Activated T-cell treated with anti-CD3 and anti-CD28 coated beads for 4 hours (primary cell): Measurements from ENCODE around the gene PGGHG.
"Not testable (repeated sequence)": the region's sequence is repeated elsewhere in the genome, so short reads cannot be mapped to it uniquely, and the experiment has no call there.

ENCODE experiments used
- DNase-seq: peaks from one replicate; pipeline ENCODE4 v3.0.0-alpha.2; 2020

PGGHG gene

DNA sequence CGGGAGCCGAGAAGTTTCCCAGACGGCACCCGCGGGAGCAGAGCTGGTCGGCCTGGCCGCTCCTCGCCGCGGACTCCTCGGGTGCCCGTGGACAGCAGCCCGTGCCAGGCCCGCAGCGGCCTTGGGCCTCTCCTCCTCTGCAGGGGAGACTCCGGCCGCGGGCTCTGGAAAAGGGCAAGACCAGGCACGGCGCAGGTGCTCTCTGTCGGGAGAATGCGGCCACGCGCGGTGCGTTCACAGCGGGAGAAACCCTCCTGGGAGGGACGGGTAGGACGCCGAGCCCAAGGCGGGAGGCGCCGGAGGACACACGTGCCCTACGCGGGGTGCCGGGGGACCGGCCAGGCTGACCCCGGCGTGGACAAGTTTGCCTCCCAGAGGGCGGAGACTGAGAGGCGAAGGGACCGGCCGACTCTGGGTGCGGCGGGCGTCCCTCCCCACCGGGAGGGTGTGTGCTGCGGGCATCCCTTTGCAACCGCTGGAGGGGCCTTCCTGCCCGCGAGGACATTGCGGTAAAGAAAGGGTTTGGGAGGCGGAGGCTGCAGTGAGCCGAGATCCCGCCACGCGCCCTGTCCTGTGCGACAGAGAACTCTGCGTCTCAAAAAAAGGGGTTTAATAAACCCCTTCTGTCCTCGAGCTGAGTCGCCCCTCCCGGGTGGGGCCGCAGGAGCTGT, 27.2 kb downstream of the PGGHG start:
- no peak for DNase-seq

DNA sequence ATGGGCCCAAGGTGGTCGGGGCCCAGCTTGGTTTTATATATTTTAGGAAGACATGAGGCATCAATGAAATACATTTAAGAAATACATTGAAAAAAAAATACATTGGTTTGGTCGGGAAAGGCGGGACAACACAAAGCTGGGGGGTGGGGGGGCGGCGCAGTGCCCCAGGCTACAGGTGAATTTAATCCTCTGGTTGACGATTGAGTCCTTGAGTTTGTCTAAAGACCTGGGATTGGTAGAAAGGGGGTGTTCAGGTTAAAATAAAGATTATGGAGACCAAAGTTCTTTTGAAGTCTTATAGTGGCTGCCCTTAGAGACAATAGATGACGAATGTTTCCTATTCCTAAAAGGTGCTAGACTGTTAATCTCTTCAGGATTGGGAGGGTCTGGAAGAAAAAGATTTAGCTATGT, 28.0 kb downstream of the PGGHG start:
- no peak for DNase-seq

DNA sequence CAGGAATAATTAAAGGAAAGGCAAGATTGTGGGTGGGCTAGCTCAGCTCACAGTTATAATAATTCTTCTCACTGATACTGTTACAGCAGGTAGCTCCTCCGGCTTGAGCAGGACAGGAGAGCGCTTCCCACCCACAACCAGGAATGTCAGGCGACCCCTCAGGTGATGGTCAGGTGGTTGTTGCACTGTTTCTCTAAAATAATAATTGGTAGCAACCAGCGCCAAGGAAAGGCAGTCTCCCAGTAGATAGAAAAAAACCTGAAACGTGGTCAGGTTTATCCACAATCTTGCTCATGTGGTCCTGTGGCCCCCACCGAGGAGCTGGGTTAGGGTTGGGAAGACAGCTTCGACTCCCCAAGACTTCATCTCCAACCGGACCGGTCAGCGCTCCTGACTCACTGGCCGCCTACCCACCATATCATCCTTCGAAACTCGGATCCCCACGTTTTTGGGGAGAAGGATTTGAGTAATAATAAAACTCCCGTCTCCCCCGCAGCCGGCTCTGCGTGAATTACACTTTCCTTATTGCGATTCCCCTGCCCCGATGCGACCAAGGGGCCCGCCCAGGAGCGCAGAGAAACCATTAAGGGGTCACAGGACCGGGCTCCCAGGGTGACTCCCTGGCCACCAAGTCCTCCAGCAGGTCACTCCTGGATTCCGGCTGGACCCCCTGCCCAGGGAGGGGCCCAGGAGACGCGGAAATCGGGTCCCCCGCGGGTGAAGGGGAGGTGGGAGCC, 28.9 kb downstream of the PGGHG start:
- not testable (repeated sequence) for DNase-seq

DNA sequence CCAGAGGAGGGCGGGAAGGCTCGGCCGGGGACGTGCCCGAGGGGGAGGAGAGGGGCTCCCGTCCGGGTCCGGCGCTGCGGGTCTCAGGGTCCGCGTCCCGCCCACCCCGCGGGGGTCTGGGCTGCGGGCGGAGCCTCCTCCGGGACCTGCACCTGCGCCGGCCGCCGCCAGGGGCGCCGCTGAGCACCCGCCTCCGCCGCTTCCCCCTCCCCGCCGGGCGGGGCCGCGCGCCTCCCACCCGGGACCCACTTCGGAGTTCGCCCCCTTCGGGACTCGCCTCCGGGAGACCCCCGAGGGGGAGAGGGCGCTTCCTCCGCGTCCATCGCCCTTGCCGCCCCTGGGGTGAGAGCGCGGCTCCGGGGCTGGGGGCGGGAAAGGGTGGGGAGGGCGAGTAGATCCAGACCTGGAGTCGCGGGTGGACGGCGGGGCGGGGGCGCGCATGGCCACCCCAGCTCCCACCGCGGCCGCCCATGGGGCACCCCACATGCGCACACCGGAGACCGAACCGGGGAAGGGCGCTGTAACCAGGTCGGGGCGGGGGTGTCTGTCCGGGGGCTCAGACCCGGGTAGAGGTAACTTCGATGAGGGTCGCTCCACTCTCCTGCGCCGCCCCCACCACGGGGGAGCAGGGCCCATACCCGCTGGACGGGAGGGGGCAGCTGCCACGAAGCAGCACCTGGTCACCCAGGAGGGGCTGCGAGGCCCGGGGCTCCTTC, 29.6 kb downstream of the PGGHG start:
- DNase-seq = not testable (repeated sequence)

DNA sequence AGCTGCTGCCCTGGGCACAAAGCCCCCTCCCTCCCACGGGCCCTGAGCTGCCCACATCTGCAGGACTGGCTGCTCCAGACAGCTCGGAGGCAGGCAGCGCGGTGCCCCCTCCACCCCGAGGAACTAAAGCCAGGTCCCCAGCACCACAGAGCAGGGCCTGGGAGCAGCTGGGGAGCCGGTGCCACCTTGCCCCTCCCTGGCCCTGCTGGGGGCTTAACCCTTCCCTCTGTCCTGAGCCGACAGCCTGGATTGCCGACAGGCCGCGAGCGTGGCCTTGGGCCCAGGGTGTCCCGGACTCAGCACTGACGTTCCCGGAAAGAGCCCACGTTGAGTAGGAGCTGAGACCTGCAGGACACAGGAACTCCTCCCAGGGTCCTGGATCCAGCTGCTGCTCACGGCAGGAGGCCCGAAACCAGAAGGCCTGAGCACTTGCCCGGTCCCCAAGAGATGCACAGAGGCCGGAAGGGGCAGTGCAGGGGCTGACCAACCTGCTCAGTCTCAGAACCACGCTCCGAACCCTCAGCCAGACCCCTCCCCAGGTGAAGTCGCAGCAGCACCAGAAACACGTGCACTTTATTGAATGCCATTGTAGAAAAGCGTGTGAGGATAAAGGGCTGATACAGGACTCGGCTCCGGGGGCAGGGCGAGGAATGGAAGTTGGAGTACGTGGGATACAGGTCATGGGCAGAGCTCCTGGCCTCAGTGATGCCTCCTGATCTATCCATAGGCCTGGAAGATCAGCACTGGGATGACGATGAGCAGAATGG, 30.4 kb downstream of the PGGHG start:
- DNase-seq = not testable (repeated sequence)

DNA sequence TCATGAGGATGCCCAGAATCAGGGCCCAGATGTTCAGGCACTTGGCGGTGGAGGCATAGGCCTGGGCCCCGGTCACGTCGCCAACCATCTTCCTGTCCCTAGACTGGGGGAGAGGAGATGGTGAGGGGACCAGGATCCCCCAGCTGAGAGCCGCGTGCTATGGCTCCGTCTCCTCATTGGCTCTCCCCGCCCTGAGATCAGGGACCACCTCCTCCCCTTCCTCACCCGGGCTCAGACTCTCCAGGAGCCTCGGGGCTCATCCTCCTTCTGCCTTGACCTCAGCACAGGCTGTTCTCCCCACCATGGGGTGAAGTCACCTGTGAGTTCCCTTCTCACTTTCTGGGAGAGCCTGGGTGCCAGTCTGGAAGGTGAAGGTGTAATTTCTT, 31.0 kb downstream of the PGGHG start:
- DNase-seq = not testable (repeated sequence)

DNA sequence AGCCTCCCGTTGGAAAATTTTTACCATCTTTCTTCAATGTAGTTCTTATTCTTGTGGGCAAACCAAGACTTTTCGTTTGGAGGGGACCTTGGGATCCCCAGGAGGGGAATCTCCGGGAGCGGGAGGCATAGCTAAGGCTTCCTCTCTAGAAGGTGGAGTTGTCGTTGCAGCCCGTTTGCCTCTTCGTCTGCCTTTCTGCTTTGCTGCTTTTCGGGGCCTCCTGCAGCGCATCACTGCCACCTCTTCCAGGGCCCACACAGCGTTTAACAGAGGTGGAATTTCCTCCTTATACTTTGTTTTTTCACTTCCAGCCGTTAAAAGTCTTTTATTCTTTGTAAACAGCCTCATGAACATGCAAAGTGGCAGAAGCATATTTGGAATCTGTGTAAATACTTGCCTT, 35.2 kb downstream of the PGGHG start:
- DNase-seq = no peak

DNA sequence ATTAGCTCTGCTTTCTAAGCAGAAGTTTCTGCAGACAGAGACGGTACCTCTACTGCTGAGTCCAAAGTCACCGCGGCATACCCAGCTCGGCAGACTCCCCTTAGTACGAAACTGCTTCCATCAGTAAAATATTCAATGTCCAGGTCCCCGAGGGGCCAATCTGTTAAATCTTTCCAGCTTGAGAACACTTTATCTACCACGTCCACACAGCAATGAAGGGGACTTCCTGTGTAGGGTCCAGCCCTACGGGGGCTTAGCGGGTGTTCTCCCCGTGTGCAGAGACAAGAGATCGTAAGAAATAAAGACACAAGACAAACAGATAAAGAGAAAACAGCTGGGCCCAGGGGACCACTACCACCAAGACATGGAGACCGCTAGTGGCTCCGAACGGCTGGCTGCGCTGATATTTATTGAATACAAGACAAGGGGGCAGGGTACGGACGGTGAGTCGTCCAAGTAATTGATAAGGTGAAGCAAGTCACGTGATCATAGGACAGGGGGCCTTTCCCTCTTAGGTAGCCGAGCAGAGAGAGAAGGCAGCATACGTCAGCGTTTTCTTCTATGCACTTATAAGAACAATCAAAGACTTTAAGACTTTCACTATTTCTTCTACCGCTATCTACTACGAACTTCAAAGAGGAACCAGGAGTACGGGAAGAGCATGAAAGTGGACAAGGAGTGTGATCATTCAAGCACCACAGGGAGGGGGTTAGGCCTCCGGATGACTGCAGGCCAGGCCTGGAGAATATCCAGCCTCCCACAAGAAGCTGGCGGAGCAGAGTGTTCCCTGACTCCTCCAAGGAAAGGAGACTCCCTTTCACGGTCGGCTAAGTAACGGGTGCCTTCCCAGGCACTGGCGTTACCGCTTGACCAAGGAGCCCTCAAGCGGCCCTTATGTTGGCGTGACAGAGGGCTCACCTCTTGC, 35.9 kb downstream of the PGGHG start:
- DNase-seq = not testable (repeated sequence)

DNA sequence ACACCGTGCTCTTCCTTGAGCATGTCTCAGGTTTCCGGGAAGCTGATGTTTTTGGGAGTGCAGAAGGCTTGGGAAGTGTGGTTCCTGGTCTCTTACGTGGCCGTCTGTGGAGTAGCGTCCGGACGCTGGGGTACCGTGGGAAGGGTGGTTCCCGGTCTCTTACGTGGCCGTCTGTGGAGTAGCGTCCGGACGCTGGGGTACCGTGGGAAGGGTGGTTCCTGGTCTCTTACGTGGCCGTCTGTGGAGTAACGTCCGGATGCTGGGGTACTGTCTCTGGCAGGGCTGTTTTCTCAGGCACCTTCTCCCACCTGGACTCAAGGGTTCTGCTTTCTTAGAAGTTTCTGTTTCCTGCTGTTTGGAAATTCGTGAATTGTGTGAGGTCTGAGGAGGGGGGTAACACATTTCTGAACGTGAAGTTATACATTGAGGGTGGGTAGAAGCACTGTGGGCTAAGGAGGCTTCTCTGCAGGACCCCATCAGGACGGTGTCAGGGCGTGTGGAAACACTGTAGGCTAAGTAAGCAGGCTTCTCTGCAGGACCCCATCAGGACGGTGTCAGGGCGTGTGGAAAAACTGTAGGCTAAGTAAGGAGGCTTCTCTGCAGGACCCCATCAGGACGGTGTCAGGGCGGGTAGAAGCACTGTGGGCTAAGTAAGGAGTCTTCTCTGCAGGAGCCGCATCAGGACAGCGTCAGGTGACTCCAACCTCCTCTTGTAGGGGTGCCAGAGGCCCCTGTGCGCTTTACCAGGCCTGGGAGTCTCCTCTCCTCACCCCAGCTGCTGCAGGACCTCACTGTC, 37.1 kb downstream of the PGGHG start:
- no peak for DNase-seq

DNA sequence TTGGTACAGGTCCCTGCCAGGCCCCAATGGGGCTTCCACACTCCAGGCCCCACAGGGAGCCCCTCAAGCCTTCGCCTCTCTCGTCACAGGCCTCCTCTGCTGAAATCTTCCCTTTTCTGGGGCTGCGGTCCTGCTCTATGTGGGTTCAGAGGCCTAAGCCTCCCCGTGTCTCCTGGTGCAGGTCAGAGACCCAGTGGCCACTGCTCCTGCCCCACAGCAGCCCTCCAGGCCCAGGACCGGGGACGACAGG, 37.6 kb downstream of the PGGHG start:
- no peak for DNase-seq

DNA sequence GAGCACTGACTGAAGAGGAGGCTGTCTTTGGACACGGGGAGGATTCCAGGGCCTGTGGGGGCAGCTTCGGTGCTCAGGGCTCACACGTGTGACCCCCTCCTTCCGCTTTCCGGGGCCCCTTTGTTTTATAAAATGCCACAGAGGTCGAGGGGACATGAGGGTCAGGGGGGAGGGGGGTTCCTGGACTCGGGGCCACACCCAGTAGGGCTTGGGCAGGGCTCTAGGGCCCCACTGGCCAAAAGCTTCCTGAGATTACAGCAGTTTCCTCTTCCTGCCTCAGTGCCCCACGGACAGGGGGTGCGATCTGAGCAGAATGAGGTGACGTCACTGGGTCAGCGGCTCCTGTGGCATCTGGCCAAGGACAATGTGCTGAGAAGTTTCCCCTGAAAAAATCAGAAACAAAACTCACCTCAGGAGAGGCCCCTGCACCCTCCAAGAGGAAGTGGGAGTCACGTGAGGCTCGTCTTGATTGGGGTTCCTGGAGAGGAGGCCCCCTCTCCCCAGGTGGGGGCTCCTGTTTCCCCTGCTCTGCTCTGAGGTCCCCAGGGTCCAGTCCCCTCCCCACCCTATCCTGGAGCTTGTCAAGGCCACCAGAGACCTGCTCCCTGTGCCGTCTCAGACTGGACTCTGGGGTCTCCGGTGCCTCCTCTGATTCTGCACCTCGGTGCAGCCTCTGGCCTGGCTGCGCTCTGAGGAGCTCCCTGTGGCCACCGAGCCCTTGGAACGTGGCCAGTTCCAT, 38.1 kb downstream of the PGGHG start:
- DNase-seq = no peak

DNA sequence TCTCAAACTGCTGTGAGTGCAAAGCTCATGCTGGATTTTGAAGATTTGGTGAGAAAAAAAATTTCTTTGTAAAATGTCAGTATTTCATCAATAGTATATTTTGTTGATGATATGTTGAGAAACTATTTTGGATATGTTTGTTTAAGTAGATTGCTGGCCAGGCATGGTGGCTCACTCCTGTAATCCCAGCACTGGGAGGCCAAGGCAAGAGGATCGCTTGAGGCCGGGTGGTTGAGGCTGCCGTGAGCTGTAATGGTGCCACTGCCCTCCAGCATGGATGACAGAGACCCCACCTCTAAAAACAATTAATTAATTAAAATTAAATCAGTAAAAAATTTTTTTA, 38.6 kb downstream of the PGGHG start:
- DNase-seq = no peak

DNA sequence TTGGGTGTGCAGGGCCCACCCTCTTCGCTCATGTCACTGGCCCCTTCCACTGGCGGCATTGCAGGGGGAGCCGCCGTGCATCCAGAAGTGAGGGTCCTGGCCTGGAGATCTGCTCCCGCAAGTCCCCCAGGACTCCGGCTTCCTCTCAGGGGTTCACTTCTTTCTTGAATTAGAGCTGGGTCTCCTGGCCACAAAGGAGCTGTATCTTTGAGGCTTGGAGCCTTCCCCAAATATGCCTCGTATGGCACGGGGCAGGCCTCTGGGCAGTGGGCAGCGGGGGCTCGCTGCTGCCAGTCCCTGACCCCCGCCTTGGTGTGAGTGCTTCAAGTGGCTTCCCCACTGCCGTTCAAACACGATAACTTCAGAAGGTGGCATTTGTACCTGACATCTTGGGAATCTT, 39.1 kb downstream of the PGGHG start:
- no peak for DNase-seq

DNA sequence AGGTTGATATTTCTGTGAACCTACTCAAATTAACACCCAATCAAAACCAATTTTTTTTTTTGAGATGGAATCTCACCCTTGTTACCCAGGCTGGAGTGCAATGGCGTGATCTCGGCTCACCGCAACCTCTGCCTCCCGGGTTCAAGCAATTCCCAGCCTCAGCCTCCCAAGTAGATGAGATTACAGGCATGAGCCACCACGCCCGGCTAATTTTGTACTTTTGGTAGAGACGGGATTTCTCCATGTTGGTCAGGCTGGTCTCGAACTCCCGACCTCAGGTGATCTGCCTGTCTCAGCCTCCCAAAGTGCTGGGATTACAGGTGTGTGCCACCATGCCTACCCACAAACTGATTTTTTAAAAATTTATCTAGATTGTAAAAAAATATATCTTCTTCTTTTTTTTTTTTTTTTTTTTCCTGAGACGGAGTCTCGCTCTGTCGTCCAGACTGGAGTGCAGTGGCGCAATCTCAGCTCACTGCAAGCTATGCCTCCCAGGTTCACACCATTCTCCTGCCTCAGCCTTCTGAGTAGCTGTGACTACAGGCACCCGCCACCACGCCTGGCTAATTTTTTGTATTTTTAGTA, 39.7 kb downstream of the PGGHG start:
- not testable (repeated sequence) for DNase-seq

DNA sequence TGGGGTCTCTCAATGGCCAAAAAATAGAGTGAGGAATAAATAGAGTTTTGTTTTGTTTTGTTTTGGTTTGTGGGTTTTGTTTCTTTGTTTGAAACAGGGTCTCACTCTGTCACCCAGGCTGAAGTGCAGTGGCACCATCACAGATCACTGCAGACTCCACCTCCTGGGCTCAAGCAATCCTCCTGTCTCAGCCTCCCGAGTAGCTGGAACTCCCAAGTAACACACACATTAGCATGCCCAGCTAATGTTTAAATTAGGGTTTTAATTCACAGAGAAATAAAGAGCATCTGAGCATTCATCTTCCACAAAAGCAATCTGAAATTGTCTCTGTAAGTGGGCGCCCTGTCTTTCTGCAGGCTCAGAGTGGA, 40.9 kb downstream of the PGGHG start:
- DNase-seq = no peak

DNA sequence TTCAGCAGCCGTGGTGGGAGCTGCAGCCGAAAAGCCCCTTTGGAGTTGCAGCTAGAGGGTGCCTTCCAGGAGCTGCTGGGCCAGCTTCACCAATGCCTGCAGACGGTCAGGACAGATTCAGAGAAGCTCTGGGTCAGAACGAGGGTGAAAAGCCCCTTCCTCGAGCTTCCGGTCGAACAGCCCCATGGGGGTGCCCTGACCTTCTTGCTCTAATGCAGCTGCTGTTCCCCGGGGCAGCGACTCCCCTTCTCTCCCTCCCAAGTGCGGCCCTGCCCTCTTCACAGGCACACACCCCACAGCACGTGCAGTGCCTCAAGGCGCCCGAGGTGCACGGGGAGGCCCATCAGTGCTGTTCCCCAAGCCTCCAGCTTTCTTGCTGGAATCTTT, 41.4 kb downstream of the PGGHG start:
- no peak for DNase-seq

DNA sequence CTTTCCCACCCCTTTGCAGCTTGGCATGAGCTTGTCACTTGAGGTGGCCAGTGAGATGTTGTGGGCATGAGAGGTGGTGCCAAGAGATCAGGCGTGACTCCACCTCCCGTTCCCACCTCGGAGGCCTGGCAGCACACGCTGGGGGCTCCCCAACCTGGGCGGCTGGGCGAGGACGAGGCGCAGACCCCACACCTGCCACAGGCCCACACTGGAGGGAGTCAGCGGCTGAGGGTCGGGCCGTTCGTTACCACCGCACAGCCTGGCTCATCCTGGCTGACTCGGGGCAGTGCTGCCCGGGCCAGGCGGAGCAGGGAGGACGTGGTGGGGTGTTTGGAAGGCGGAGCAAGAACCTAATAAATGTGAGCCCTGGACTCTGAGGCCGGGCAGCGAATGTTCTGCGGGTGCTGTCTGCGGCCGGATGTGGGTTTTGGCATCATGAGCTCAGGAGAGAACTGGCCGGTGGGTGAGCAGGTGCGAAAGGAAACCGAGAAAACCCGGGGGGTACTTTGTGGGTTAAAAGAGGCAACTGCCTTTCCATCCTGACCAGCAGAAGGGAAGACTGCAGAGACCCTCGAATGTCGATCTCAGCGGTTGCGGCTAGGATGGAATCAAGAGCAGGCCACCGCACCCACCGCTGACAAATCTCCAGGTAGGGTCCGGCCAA, 41.9 kb downstream of the PGGHG start:
- no peak for DNase-seq

DNA sequence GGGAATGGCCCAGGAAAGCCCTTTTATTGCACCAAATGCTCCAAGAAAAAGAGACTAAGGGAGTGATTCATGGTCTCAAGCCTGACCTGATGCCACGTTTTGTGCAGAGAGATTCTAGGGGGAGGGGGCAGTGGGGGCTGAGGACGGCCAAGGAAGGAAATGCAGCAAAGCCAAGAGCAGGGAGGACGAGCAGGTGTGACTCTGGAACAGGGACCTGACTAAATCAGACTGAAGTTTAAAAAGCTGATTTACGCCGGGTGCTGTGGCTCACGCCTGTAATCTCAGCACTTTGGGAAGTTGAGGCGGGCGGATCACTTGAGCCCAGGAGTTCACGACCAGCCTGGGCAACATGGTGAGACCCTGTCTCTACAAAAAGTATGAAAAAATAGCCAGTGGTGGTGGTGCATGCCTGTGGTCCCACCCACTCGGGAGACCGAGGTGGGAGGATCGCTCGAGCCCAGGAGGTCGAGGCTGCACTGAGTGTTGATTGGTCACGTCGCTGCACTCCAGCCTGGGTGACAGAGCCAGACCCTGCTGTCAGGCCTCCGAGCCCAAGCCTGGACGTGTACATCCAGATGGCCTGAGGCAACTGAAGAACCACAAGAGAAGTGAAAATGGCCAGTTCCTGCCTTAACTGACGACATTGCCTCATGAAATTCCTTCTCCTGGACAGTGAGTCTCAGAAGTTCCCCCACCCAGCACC, 42.6 kb downstream of the PGGHG start:
- DNase-seq = no peak
